T-helper 1 cell treated with Interleukin-12 subunit alpha and Interleukin-12 subunit beta and Interleukin-4 antibody, amounts not matched to agents 30 μg/mL and 1 μg/mL, for 36 hours (primary cell): ENCODE results near the gene NUBP2.

Experiments used
- H3K27ac Mint-ChIP-seq: one replicate; pipeline ENCODE4 v1.8.0; 2021; ENCODE audit warnings: mild to moderate bottlenecking, mixed read lengths
- H3K27me3 Mint-ChIP-seq: one replicate; pipeline ENCODE4 v1.8.0; 2021; ENCODE audit warnings: low read depth, mixed read lengths
- H3K36me3 Mint-ChIP-seq: one replicate; pipeline ENCODE4 v1.8.0; 2021; ENCODE audit warnings: low read depth, mixed read lengths
- H3K4me1 Mint-ChIP-seq: one replicate; pipeline ENCODE4 v1.8.0; 2021; ENCODE audit warnings: low read depth, mixed read lengths
- H3K4me3 Mint-ChIP-seq: one replicate; pipeline ENCODE4 v1.8.0; 2021; ENCODE audit warnings: mild to moderate bottlenecking, moderate library complexity, mixed read lengths
- H3K9me3 Mint-ChIP-seq: one replicate; pipeline ENCODE4 v1.8.0; 2021; ENCODE audit warnings: mixed read lengths

Gene NUBP2

GRCh38 chr16:1773703-1774447, 8.9 kb upstream of the NUBP2 start:
- Mint-ChIP-seq H3K27me3 (no peaks in the 10 kb centered on the region), H3K9me3 (no peaks in the 10 kb centered on the region), H3K4me1 (peaks cover 4% of the 10 kb centered on the region), H3K27ac (no peak overlapping the region), H3K4me3 (peak overlapping the region; percentile 77), H3K36me3 (peaks cover 11% of the 10 kb centered on the region)

DNA sequence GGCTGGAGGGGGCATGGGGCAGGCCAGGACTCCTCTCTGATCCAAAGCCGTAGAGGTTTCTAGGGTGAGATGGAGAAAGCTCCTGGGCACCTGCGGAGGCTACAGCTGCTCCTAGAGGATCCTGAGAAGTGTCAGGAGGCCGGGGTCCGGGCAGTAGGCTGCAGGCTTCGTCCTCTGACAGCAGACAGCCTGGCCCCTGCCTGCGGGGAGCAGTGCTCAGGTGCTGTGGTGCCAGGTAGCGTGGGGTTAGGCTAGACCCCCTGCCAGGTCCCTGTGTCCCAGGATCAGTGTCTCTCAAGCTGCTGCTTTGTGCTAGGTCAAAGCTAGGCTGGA, 8.3 kb upstream of the NUBP2 start:
- peaks cover 4% of the 10 kb centered on the region for H3K4me1 Mint-ChIP-seq
- peaks cover 12% of the 10 kb centered on the region for H3K36me3 Mint-ChIP-seq
- H3K9me3 Mint-ChIP-seq, result no peaks in the 10 kb centered on the region
- no peak overlapping the region for H3K27ac Mint-ChIP-seq
- H3K27me3 Mint-ChIP-seq, result no peaks in the 10 kb centered on the region
- H3K4me3 Mint-ChIP-seq, result no peak overlapping the region

- Mint-ChIP-seq H3K36me3 (peaks cover 10% of the 10 kb centered on the region), H3K4me3 (no peak overlapping the region), H3K27me3 (no peaks in the 10 kb centered on the region), H3K9me3 (no peaks in the 10 kb centered on the region), H3K27ac (no peak overlapping the region), H3K4me1 (peaks cover 4% of the 10 kb centered on the region)
Observed at GRCh38 chr16:1775006-1775845, 7.5 kb upstream of the NUBP2 start.

- Mint-ChIP-seq H3K9me3 (no peaks in the 10 kb centered on the region), H3K4me1 (peaks cover 4% of the 10 kb centered on the region), H3K36me3 (peaks cover 10% of the 10 kb centered on the region), H3K27me3 (no peaks in the 10 kb centered on the region), H3K27ac (no peak overlapping the region), H3K4me3 (no peak overlapping the region)
Observed at GRCh38 chr16:1775846-1776671, 6.7 kb upstream of the NUBP2 start.

DNA sequence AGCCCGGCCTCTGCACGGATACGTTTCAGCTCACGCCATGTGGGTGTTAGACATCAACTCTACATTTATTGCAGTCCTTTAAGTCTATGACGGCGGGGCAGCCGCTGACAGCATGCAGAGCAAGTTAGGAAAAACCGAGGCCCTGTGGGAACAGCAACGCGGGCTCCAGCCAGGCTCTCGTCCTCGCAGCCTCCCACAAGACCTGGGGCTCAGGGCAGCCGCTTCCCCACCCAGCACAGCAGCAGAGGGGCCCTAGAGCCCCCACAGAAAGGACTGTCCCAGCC, 6.1 kb upstream of the NUBP2 start:
- H3K4me3 Mint-ChIP-seq, result no peak overlapping the region
- peaks cover 5% of the 10 kb centered on the region for H3K4me1 Mint-ChIP-seq
- H3K36me3 Mint-ChIP-seq, result peaks cover 10% of the 10 kb centered on the region
- no peaks in the 10 kb centered on the region for H3K27me3 Mint-ChIP-seq
- H3K9me3 Mint-ChIP-seq, result no peaks in the 10 kb centered on the region
- no peak overlapping the region for H3K27ac Mint-ChIP-seq

DNA sequence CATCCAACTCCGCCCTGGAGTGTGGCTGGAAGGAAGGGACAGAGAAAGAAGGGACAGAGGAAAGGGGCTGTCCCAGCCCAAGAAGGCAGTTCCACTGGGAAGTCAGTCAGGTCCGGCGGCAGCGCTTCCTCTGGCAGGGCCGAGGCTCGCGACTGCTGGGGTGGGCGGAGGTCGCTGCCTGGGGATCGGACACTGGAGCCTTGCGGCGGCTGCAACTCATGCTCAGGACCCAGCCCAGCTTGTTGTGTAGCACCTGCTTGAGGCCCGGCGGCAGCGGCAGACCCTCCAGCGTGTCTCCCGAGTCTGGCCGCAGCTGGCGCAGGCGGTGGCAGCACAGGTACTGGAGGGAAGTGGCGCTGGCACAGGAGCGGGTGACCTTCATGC, 5.8 kb upstream of the NUBP2 start:
- no peak overlapping the region for H3K27ac Mint-ChIP-seq

DNA sequence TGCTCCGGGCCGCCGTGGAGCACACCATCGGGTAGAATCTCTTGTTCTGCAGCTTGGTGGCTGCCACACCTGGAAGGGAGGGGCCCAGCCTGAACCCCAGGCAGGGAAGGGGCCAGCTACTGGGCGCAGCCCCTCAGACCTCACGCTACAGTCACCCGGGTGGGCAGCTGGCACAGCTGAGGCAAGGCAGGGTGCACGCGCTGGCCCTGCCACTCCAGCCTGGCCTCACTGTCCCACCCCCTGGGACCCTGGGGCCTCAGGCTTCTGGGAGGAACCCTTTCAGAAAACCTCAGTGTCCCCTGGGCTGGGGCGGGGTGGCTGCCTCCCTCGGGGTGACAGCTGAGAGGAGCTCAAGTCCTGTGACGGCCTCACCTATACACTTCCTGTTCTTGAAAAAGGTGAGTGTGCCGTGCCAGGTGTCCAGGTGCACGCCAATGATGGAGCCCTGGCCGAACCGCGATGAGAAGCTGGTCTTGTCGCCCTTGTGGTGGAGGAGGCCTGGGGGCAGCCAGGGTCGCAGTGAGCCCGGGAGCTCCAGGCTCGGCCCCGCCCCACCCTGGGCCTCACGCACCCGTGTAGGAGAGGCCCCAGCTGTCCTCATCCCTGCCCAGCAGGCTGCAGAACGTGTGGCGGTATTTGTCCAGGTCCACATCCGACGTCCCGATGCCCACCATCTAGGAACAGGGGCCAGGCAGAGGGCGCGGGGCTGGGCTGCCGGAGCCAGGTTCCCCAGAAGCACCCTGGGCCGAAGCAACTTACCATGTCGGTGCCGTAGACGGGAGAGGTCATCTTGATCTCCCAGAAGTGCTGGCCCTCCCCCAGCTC, 5.2 kb upstream of the NUBP2 start:
- H3K4me3 Mint-ChIP-seq, result no peak overlapping the region
- H3K27me3 Mint-ChIP-seq, result no peaks in the 10 kb centered on the region
- no peak overlapping the region for H3K27ac Mint-ChIP-seq
- H3K9me3 Mint-ChIP-seq, result no peaks in the 10 kb centered on the region
- peaks cover 1% of the 10 kb centered on the region for H3K36me3 Mint-ChIP-seq
- H3K4me1 Mint-ChIP-seq, result peaks cover 3% of the 10 kb centered on the region

More for the DNA sequence above, 5.8 kb upstream of the NUBP2 start:
- H3K9me3 Mint-ChIP-seq, result no peaks in the 10 kb centered on the region
- peaks cover 7% of the 10 kb centered on the region for H3K4me1 Mint-ChIP-seq
- H3K36me3 Mint-ChIP-seq, result peaks cover 7% of the 10 kb centered on the region
- H3K4me3 Mint-ChIP-seq, result no peak overlapping the region
- no peaks in the 10 kb centered on the region for H3K27me3 Mint-ChIP-seq

GRCh38 chr16:1778200-1779179, 4.3 kb upstream of the NUBP2 start:
- Mint-ChIP-seq H3K27me3 (no peaks in the 10 kb centered on the region), H3K4me3 (no peak overlapping the region), H3K27ac (no peak overlapping the region), H3K4me1 (peaks cover 3% of the 10 kb centered on the region), H3K36me3 (peaks cover 4% of the 10 kb centered on the region), H3K9me3 (no peaks in the 10 kb centered on the region)

DNA sequence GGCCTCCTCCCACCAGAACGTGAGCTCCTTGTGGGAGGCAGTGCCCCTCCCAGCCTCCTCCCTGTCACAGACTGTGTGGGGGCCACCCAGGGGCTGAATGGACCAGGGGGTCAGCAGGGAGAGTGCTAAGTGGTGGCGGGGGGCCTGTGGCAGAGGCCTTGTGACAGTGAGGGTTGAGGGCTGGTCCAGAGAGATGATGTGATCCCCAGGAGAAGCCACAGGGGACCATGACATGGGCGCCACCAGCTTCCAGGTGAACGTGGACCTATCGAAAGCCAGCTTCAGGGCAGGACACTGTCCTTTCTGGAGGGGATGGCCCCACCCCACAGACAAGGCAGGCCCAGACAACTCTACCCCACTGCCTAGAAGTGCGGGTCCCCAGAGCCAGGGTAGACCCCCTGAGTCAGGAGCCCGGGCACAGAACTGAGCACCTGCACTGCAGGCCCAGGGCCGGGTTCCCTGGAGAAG, 3.5 kb upstream of the NUBP2 start:
- no peak overlapping the region for H3K27ac Mint-ChIP-seq
- H3K4me3 Mint-ChIP-seq, result no peak overlapping the region
- H3K36me3 Mint-ChIP-seq, result peaks cover 4% of the 10 kb centered on the region
- peaks cover 3% of the 10 kb centered on the region for H3K4me1 Mint-ChIP-seq
- H3K9me3 Mint-ChIP-seq, result no peaks in the 10 kb centered on the region
- H3K27me3 Mint-ChIP-seq, result no peaks in the 10 kb centered on the region

DNA sequence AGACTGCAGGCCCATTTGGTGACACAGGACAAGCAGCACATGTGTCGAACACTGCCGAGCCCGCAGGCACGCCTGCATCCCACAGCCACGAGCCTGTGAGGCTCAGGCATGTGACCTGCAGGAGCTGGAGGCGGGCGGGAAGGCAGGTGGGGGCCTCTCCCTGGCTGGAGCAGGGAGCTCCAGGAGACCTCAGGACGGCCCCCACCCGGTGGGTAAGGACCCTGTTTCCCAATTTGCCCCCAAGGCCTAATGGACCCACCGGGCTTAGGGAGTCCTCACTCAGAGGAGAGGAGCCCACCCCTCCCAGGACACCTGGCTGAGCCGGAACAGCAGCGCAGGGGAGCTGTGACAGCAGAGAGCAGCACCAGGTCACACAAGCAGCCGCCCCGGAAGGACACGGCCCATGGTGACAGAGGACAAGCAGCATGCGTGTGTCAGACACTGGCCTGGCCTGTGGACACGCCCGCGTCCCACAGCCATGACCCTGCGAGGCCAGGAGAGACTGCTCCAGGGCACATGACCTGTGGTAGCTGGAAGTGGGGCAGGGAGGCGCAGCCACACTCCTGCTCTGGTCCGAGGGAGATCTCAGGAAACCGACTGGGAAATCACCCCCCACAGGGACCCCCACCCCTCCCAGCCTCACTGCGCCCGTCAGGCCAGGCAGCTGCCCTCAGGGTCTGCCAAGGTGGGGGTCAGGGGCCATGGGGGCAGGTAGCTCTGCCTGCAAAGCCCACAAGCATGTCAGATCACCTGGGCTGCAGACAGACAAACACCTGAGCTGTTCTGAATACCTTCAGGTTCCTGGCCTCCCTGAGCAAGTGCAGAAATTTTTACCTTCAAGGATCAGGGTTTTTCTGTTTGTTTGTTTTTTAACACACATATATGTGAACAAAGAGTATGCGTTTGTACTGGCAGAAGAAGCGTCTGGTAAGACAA, 2.8 kb upstream of the NUBP2 start:
- Mint-ChIP-seq H3K9me3 (no peaks in the 10 kb centered on the region), H3K27ac (no peak overlapping the region), H3K27me3 (no peaks in the 10 kb centered on the region), H3K4me1 (peaks cover 3% of the 10 kb centered on the region), H3K4me3 (peak overlapping the region; percentile 17), H3K36me3 (peaks cover 4% of the 10 kb centered on the region)

DNA sequence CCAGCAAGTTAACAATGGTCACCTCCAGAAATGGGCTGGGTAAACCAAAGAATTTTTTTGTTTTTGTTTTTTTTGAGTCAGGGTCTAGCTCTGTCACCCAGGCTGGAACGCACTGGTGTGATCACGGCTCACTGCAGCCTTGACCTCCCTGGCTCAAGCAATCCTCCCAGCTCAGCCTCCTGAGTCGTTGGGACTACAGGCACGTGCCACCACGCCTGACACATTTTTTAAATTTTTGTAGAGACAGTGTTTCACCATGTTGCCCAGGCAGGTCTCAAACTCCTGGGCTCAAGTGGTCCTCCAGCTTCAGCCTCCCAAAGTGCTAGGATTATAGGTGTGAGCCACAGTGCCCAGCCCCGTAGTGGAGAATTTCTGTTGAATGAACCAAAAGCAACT, 2.1 kb upstream of the NUBP2 start:
- peak overlapping the region; percentile 17 for H3K4me3 Mint-ChIP-seq

DNA sequence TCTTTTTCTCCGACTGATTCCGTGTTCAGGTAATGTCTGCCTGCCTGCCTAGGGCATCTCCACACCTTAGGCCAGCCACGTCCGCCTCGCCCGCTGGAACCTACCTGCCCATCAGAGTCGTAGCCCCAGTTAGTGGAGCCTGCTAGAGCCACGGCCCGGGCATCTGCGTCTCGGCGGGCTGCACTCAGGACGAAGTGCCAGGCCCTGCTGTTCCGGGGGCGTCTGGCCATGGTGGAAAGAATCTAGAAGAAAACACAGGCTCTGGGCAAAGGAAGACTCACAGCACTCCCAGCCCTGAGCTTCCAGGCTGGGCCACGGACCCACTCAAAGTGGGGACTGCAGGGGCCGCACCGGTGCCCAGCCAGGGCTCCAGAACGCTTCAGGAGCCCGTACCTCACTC, 1.5 kb upstream of the NUBP2 start:
- Mint-ChIP-seq H3K36me3 (peaks cover 4% of the 10 kb centered on the region), H3K9me3 (no peaks in the 10 kb centered on the region), H3K27ac (peak overlapping the region; percentile 82), H3K4me3 (peak overlapping the region; percentile 85), H3K4me1 (peaks cover 3% of the 10 kb centered on the region), H3K27me3 (no peaks in the 10 kb centered on the region)

More for the DNA sequence above, 2.1 kb upstream of the NUBP2 start:
- H3K27me3 Mint-ChIP-seq, result no peaks in the 10 kb centered on the region
- peaks cover 3% of the 10 kb centered on the region for H3K4me1 Mint-ChIP-seq
- H3K9me3 Mint-ChIP-seq, result no peaks in the 10 kb centered on the region
- peaks cover 4% of the 10 kb centered on the region for H3K36me3 Mint-ChIP-seq
- H3K27ac Mint-ChIP-seq, result no peak overlapping the region
